RWPE2 (cell line): ENCODE data around the gene IBTK.

Experiments used
- ATAC-seq: fragments of 200-7000 bp; cut with Tn5 transposase; 3 replicates; pipeline ENCODE4 v1.9.1; 2021; ENCODE audit warnings: low read depth
- DNase-seq: peaks from one replicate; pipeline ENCODE4 v3.0.0-alpha.2; 2020; ENCODE audit warnings: low spot score
- H3K27ac ChIP-seq: fragments of 450-650 bp; 2 replicates; pipeline ENCODE4 v1.5.1; 2017; ENCODE audit warnings: mild to moderate bottlenecking; ENCODE audit not compliant: poor library complexity, severe bottlenecking
- H3K27me3 ChIP-seq: fragments of 250-450 bp; sonication (Bioruptor Pico); 2 replicates; pipeline ENCODE4 v1.5.1; 2021; ENCODE audit warnings: mild to moderate bottlenecking, moderate library complexity; ENCODE audit not compliant: insufficient read depth, poor library complexity, severe bottlenecking
- H3K36me3 ChIP-seq: fragments of 250-450 bp; sonication (Bioruptor Pico); 2 replicates; pipeline ENCODE4 v1.5.1; 2020; ENCODE audit warnings: low read depth, mild to moderate bottlenecking, moderate library complexity
- H3K4me1 ChIP-seq: fragments of 250-450 bp; sonication (Bioruptor Pico); 2 replicates; pipeline ENCODE4 v1.5.1; 2021; ENCODE audit warnings: mild to moderate bottlenecking, moderate library complexity; ENCODE audit not compliant: insufficient read depth, poor library complexity, severe bottlenecking
- H3K4me3 ChIP-seq: fragments of 250-450 bp; sonication (Bioruptor Pico); 2 replicates; pipeline ENCODE4 v1.5.1; 2021; ENCODE audit warnings: mild to moderate bottlenecking, moderate library complexity; ENCODE audit not compliant: severe bottlenecking
- H3K9me3 ChIP-seq: fragments of 250-450 bp; sonication (Bioruptor Pico); 2 replicates; pipeline ENCODE4 v1.5.1; 2021; ENCODE audit warnings: mild to moderate bottlenecking, moderate library complexity; ENCODE audit not compliant: severe bottlenecking
- TF ChIP-seq, protein P1 (sequence below): fragments of 450-650 bp; IDR thresholded peaks from one replicate; pipeline ENCODE4 v1.5.1; 2017; ENCODE audit warnings: mild to moderate bottlenecking, moderate library complexity; ENCODE audit not compliant: poor library complexity, severe bottlenecking

IBTK gene

DNA sequence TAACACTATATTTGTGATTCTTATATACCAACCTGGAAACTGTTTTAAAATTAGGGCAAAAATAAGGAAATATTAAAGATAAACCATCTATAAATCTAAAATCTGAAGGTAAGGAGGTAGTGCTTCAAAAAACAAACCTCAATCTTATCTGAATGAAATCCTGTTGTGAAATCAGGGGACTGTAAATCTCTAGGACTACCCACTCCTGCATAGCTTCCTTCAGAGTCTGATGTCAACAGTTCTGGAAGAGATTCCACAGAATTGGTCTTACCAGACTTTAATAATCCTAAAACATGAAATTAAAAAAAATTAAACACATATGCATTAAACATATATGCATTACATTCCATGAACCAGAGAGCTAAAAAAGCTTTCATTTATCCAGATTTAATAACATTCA is 51.4 kb downstream of the IBTK start:
- DNase-seq: no peak
- Histone ChIP-seq H3K27me3 (no peaks in the 10 kb centered on the region), H3K4me3 (no peak overlapping the region), H3K9me3 (no peaks in the 10 kb centered on the region), H3K27ac (no peak overlapping the region), H3K36me3 (peaks cover 97% of the 10 kb centered on the region), H3K4me1 (no peaks in the 10 kb centered on the region)
- TF ChIP-seq, protein P1, sequence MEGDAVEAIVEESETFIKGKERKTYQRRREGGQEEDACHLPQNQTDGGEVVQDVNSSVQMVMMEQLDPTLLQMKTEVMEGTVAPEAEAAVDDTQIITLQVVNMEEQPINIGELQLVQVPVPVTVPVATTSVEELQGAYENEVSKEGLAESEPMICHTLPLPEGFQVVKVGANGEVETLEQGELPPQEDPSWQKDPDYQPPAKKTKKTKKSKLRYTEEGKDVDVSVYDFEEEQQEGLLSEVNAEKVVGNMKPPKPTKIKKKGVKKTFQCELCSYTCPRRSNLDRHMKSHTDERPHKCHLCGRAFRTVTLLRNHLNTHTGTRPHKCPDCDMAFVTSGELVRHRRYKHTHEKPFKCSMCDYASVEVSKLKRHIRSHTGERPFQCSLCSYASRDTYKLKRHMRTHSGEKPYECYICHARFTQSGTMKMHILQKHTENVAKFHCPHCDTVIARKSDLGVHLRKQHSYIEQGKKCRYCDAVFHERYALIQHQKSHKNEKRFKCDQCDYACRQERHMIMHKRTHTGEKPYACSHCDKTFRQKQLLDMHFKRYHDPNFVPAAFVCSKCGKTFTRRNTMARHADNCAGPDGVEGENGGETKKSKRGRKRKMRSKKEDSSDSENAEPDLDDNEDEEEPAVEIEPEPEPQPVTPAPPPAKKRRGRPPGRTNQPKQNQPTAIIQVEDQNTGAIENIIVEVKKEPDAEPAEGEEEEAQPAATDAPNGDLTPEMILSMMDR: no peak
- ATAC-seq: no peak

DNA sequence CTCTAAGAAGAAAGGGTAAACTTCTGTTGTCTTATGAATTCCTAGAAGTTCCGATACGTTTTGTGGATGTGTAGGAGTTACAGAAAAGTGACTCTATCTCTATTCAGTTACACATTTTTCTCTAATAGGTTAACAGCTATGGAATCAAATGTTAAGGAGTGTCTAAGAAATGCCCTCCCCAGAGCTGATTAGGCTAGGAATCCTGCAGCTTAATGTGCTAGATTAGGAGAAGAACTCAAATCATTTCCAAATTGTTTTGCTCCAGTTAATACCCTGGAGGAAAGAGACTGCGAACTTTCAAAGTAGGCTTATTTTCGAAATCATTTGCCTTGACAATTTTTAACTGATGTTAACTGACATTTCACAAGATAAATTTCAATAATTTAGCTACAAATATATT is 51.9 kb downstream of the IBTK start:
- no peak for DNase-seq
- peaks cover 97% of the 10 kb centered on the region for H3K36me3 ChIP-seq
- H3K4me1 ChIP-seq: no peaks in the 10 kb centered on the region
- no peak overlapping the region for H3K4me3 ChIP-seq
- H3K27me3 ChIP-seq: no peaks in the 10 kb centered on the region
- TF ChIP-seq, protein P1: no peak
- H3K9me3 ChIP-seq: no peaks in the 10 kb centered on the region
- no peak overlapping the region for H3K27ac ChIP-seq
- ATAC-seq: no peak

- Histone ChIP-seq H3K36me3 (peaks cover 95% of the 10 kb centered on the region), H3K27ac (no peak overlapping the region), H3K4me3 (no peak overlapping the region), H3K27me3 (no peaks in the 10 kb centered on the region), H3K9me3 (no peaks in the 10 kb centered on the region), H3K4me1 (no peaks in the 10 kb centered on the region)
- no peak for ATAC-seq
- DNase-seq: no peak
- TF ChIP-seq, protein P1: no peak
Measured at GRCh38 chr6:82185948-82186535, 61.5 kb downstream of the IBTK start.

DNA sequence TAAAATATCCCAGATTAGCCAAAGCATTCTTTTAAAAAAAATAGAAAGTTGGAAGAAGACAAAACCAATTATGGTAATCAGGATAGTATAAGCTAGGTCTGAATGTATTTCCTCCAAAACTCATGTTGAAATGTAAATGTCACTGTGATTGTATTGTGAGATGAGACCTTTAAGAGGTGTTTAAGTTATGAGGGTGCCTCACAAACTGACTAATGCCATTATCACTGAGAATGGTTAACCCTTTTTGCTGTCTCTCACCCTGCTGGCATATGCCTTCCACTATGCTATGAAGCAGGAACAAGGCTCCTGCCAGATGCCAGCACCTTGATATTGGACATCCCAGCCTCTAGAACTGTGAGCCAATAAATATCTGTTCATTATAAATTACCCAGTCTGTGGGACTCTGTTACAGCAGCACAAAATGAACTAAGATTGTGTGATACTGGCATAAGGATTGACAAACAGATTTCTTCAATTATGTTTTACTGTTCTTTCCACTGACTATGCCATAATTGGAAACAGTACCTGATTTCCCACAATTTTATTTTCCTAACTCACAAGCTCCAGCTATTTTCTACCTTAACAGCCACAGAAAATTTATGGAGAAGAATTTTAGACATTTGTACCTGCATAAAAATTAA is 63.8 kb downstream of the IBTK start:
- H3K9me3 ChIP-seq: no peaks in the 10 kb centered on the region
- H3K4me3 ChIP-seq: no peak overlapping the region
- DNase-seq (no peak), ATAC-seq (no peak)
- peaks cover 95% of the 10 kb centered on the region for H3K36me3 ChIP-seq
- TF ChIP-seq, protein P1: no peak
- H3K4me1 ChIP-seq: no peaks in the 10 kb centered on the region
- H3K27me3 ChIP-seq: no peaks in the 10 kb centered on the region
- no peak overlapping the region for H3K27ac ChIP-seq

DNA sequence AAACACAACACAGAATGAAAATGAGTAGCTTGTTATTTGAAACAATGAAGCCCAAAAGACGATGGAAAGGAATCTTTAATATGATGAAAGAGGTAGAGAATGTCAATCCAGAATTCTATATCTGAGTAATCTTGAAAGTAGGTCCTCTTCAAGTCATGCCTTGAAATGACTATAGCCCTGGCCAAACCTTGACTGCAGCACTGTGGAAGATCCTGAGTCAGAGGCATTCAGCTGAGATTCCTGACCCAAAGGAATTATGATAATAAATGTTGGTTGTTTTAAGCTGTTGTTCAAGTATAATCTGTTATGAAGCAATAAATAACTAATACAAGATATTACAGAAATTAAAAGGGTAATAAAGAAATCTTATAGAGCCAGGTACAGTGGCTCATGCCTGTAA is 64.8 kb downstream of the IBTK start:
- no peaks in the 10 kb centered on the region for H3K4me1 ChIP-seq
- no peaks in the 10 kb centered on the region for H3K9me3 ChIP-seq
- H3K27ac ChIP-seq: no peak overlapping the region
- H3K4me3 ChIP-seq: no peak overlapping the region
- ATAC-seq (peak; percentile 33; the same call in 1 of the 3 replicates), DNase-seq (no peak)
- no peaks in the 10 kb centered on the region for H3K27me3 ChIP-seq
- peaks cover 95% of the 10 kb centered on the region for H3K36me3 ChIP-seq
- TF ChIP-seq, protein P1: no peak
